Calu3 (cell line): ENCODE data around the gene AMT. TPM values are rescaled to one million over a fixed set of nuclear protein-coding genes. Genes with fewer than 3 reads are reported as not detected.
A peak's percentile ranks its signal among the peaks of the same experiment; 100 is the strongest.

Experiments used
- Bru-seq: library from RNA; stranded (reverse); fragments of 400-500 nt; gene quantifications from one replicate; lab custom pipeline; 2021; lab: Mats Ljungman, UMichigan
- BruChase-seq, 2 experiments: library from RNA; stranded (reverse); fragments of 400-500 nt; gene quantifications; one replicate each; lab custom pipeline; 2021; lab: Mats Ljungman, UMichigan
- BruUV-seq: library from RNA; stranded (reverse); fragments of 400-500 nt; replicated peaks from 2 replicates; lab custom pipeline; 2021; lab: Mats Ljungman, UMichigan
- CTCF ChIA-PET: fragments of 300-600 bp; sonication (Branson Sonifier 250); formaldehyde crosslinking; loops from one replicate; lab custom pipeline; 2022; ENCODE audit warnings: antibody characterized with exemption; lab: Charles Lee
- DNase-seq: peaks from one replicate; pipeline ENCODE4 v3.0.0; 2022
- H3K27ac Mint-ChIP-seq: one replicate; pipeline ENCODE4 v1.8.0; 2022; ENCODE audit warnings: mixed read lengths; ENCODE audit not compliant: unreplicated experiment
- H3K27me3 Mint-ChIP-seq: one replicate; pipeline ENCODE4 v1.8.0; 2022; ENCODE audit warnings: mixed read lengths; ENCODE audit not compliant: unreplicated experiment
- H3K36me3 Mint-ChIP-seq: one replicate; pipeline ENCODE4 v1.8.0; 2022; ENCODE audit warnings: mild to moderate bottlenecking, moderate library complexity, mixed read lengths; ENCODE audit not compliant: insufficient read depth, unreplicated experiment
- H3K4me1 Mint-ChIP-seq: one replicate; pipeline ENCODE4 v1.8.0; 2022; ENCODE audit warnings: mild to moderate bottlenecking, low read depth, mixed read lengths; ENCODE audit not compliant: unreplicated experiment
- H3K4me3 Mint-ChIP-seq: one replicate; pipeline ENCODE4 v1.8.0; 2022; ENCODE audit warnings: mild to moderate bottlenecking, low read depth, moderate library complexity, mixed read lengths; ENCODE audit not compliant: unreplicated experiment
- H3K9me3 Mint-ChIP-seq: one replicate; pipeline ENCODE4 v1.8.0; 2022; ENCODE audit warnings: low read depth, mixed read lengths; ENCODE audit not compliant: unreplicated experiment
- CTCF ChIP-seq: fragments of 200-600 bp; IDR thresholded peaks from one replicate; pipeline ENCODE4 v1.8.0; 2022; ENCODE audit warnings: antibody characterized with exemption; ENCODE audit not compliant: unreplicated experiment
- intact Hi-C: fragments of 100-400 bp; cut with micrococcal nuclease; formaldehyde crosslinking; loops from one replicate; pipeline ENCODE4 v1.10.0; 2022; ENCODE audit not compliant: unreplicated experiment
- long read RNA-seq: library from polyadenylated mRNA; stranded (forward); transcript quantifications from one replicate; pipeline ENCODE4 v2.0.0, GENCODE V29; 2022
- total RNA-seq: library from RNA; stranded (reverse); gene quantifications from 2 replicates; pipeline ENCODE4 v1.2.3, GENCODE V29; 2022

AMT gene
- 8.5 and 9.7 TPM in 2 replicates for total RNA-seq
- percentile 42 among the genes with signal in this experiment for Bru-seq, nascent RNA
- percentile 67 among the genes with signal in this experiment for BruChase-seq, experiment 1, labeled RNA remaining after a 6-hour chase
- percentile 69 among the genes with signal in this experiment for BruChase-seq, experiment 2, labeled RNA remaining after a 2-hour chase
- long read RNA-seq, transcript AMT-201 (9 exons, 2,280 nt) = major isoform, 8 of 22 reads
- long read RNA-seq, partial matches to known transcripts = 0 of 22 reads
- long read RNA-seq, other reads (novel, unspliced or antisense) = 4 of 22 reads

DNA sequence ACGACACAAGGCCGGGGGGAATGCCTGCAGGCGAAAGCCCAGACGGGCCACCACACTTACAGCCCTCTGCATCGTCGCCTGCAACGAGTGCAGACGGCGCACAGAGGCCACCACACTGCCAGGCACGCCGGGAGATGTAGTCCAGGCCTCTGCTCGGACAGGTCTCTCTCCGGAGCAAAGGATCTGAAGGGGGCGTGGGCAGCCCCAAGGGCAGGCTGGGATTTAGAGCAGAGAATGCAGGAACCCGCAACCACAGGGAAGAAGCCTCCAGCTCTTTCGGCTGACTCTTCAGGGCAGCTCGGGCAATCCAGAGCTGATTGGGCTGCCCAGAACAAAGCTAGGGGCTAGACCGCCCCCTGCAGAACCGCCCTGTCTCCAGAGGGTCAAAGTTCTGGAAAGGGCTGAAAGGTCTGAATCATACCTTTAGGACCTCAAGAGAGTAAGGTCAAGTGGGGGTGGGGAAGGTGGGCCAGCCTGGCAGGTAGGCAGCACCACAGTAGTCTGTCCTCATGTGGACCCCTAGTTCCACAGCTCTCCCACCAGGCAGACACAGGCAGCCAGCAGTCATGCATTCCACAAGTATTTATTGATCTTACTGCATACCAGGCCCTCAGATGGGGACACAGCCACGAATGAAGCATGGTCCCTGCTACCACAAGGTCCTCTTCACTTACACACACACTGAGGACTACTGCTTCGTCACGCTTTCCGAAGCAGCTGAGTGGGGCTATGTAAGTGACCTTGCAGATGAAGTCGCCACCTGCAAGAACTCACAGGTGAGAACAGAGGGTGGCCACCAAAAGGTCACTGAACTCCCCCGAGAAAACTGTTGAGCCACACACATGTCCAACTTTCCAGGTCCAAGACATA is at the start of gene AMT:
Gene AMT (minus strand): TSS at position 95 of the 870 bp plus-strand sequence. CDS start 23 bp downstream, at position 72.
- H3K27me3 Mint-ChIP-seq = no peaks in the 10 kb centered on the region
- BruUV-seq = no TSS peak
- H3K9me3 Mint-ChIP-seq = no peaks in the 10 kb centered on the region
- DNase-seq = peak; percentile 46
- peaks cover 13% of the 10 kb centered on the region for H3K4me1 Mint-ChIP-seq
- CTCF ChIA-PET = no interaction called here
- intact Hi-C loops = no loop called here
- peaks cover 26% of the 10 kb centered on the region for H3K36me3 Mint-ChIP-seq
- peak within 1 kb of the TSS; percentile 80 for H3K4me3 Mint-ChIP-seq
- peak within 1 kb of the TSS; percentile 69 for H3K27ac Mint-ChIP-seq
- no peak for TF ChIP-seq CTCF

GRCh38 chr3:49470714-49471420 is 48.6 kb upstream of the AMT start:
- DNase-seq = no peak
- no peaks in the 10 kb centered on the region for H3K27me3 Mint-ChIP-seq
- TF ChIP-seq CTCF = no peak
- H3K27ac Mint-ChIP-seq = peak overlapping the region; percentile 52
- CTCF ChIA-PET = interaction anchor here (0.6 to 3.4 kb wide), 5 partner anchors 12 to 30 kb away, joined by 3 to 10 read pairs (median 3); no protein-coding TSS in a partner anchor
- H3K4me1 Mint-ChIP-seq = peaks cover 14% of the 10 kb centered on the region
- H3K4me3 Mint-ChIP-seq = peak overlapping the region; percentile 69
- BruUV-seq = TSS peak; percentile 84
- H3K36me3 Mint-ChIP-seq = peaks cover 58% of the 10 kb centered on the region
- intact Hi-C loops = loop anchor here (5.0 kb wide), 1 partner anchor 41 kb away; no protein-coding TSS in a partner anchor
- no peaks in the 10 kb centered on the region for H3K9me3 Mint-ChIP-seq

DNA sequence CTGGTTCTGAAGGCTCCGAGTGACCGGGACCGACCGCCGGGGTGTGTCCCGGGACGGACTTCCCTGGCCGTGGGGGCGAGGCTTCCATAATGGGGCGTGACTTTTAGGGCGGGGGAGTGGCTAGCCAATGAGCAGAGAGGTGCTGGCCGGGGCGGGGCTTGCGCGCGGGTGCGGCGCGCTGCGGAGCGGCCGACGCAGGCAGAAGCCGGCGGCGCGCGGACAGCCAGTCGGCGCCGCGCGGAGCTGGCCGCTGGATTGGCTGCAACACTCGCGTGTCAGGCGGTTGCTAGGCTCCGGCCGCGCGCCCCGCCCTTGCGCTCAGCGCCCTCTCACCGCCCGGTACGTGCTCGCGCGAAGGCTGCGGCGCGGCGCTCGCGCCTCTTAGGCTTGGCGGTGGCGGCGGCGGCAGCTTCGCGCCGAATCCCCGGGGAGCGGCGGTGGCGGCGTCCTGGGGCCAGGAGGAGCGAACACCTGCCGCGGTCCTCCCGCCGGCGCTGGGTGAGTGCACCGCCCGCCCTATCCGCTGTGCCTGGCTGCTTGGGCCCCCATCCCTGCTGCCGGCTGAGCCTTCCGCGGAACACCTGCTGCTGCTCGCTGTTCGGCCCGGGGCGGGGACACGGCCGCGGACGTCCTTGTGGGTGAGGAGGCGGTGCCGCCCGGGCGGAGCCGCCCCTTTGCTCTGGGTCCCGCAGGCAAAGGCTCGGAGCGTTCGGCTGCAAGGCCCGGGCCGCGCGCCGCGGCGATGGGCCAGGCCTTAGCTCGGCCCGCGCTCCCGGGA is 47.9 kb upstream of the AMT start, which contains the start of gene DAG1:
Gene DAG1 (plus strand): TSS at position 332 of the 778 bp plus-strand sequence. CDS start 40,268 bp downstream, outside the sequence.
- Mint-ChIP-seq H3K27me3 (no peaks in the 10 kb centered on the region), H3K4me1 (peaks cover 14% of the 10 kb centered on the region), H3K27ac (peak within 1 kb of the TSS; percentile 84), H3K4me3 (peak within 1 kb of the TSS; percentile 69), H3K9me3 (no peaks in the 10 kb centered on the region), H3K36me3 (peaks cover 55% of the 10 kb centered on the region)
- intact Hi-C loops = loop anchor here (5.0 kb wide), 2 partner anchors 42 to 202 kb away; partner anchors contain the start of gene APEH
- no peak for TF ChIP-seq CTCF
- CTCF ChIA-PET = interaction anchor here (0.7 to 3.4 kb wide), 4 partner anchors 15 to 70 kb away, joined by 3 to 10 read pairs (median 4); no protein-coding TSS in a partner anchor
- DNase-seq = peak; percentile 98
- BruUV-seq = no TSS peak
